ENCODE results near the gene ADD1. TPM values are rescaled to one million over a fixed set of nuclear protein-coding genes. Genes with fewer than 3 reads are reported as not detected.
A peak's percentile ranks its signal among the peaks of the same experiment; 100 is the strongest.

Gene ADD1
- total and polyA plus RNA-seq, 2 of the 13 experiments (the other 11 are each of a cell fraction or from before 2014, with no cell fraction given), result 73.9 to 122 TPM

DNA sequence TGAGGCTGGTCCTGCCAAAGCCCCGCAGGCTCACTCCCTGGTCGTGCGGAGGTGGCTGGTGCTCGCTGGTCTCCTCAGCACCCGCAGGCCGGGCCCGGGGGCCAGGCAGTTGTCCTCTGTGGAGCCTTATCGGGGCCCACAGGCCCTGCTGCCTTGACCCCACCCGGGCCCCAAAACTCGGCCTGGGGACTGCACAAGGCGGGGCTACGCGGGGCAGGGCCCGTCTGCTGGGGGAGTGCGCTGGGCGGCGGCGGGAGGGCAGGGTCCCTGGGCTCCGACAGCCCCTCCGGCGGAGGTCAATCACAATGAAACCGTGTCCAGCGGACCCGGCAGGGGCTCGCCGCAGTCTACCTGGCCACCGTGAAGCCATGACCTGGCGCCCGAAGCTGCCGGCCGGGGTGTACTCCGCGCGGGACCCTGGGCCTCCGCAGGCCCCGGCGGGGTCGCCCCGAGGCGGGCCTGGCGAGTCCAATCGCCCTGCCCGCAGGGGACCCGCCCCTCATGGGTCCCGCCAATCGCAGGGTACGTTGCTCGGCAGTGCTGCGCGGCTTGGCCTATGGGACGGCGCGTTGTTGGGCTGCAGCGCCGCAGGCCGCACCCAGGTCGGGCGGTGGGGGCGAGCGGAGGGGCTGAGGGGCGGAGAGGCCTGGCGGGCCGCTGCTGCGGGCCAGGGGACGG is at the start of gene ADD1 (continued):
- TF ChIP-seq, protein P1, sequence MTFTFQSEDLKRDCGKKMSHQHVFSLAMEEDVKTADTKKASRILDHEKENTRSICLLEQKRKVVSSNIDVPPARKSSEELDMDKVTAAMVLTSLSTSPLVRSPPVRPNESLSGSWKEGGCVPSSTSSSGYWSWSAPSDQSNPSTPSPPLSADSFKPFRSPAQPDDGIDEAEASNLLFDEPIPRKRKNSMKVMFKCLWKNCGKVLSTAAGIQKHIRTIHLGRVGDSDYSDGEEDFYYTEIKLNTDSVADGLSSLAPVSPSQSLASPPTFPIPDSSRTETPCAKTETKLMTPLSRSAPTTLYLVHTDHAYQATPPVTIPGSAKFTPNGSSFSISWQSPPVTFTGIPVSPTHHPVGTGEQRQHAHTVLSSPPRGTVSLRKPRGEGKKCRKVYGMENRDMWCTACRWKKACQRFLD (CRISPR knock-in tag; IDR thresholded peaks at IDR 0.05; ENCODE audit: borderline replicate concordance), result 0 out of 2 replicates have a peak, but pooled peaks have one; percentile 35
- TF ChIP-seq ZNF253 (CRISPR knock-in tag; IDR thresholded peaks at IDR 0.05; ENCODE audit: borderline replicate concordance) (no peak), ZNF768 (CRISPR knock-in tag; IDR thresholded peaks at IDR 0.05) (peak; percentile 52), CBFB (CRISPR knock-in tag; IDR thresholded peaks at IDR 0.05) (0 out of 2 replicates have a peak, but pooled peaks have one; percentile 42), POLR2AphosphoS5 (IDR thresholded peaks at IDR 0.05; ENCODE audit: low read depth, low read length) (peak; percentile 62), ZIK1 (CRISPR knock-in tag; IDR thresholded peaks at IDR 0.05; ENCODE audit: borderline replicate concordance, low read depth) (peak; percentile 84; the same call in 1 of the 2 replicates), MAZ (IDR thresholded peaks at IDR 0.05; ENCODE audit: borderline replicate concordance, low read depth, low read length) (peak; percentile 97), MAZ (CRISPR knock-in tag; IDR thresholded peaks at IDR 0.05; ENCODE audit: low read depth) (peak; percentile 87), ELF1 (CRISPR knock-in tag; IDR thresholded peaks at IDR 0.05) (no peak), ZKSCAN8 (CRISPR knock-in tag; IDR thresholded peaks at IDR 0.05; ENCODE audit: borderline replicate concordance) (no peak), CHD2 (IDR thresholded peaks at IDR 0.05; ENCODE audit: low read depth, low read length) (peak; percentile 50), RARA (CRISPR knock-in tag; IDR thresholded peaks at IDR 0.05) (0 out of 2 replicates have a peak, but pooled peaks have one; percentile 39)
- TF ChIP-seq, protein P2, sequence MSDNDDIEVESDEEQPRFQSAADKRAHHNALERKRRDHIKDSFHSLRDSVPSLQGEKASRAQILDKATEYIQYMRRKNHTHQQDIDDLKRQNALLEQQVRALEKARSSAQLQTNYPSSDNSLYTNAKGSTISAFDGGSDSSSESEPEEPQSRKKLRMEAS (IDR thresholded peaks at IDR 0.05), result peak; percentile 55; the same call in 1 of the 2 replicates
- TF ChIP-seq, protein P3, sequence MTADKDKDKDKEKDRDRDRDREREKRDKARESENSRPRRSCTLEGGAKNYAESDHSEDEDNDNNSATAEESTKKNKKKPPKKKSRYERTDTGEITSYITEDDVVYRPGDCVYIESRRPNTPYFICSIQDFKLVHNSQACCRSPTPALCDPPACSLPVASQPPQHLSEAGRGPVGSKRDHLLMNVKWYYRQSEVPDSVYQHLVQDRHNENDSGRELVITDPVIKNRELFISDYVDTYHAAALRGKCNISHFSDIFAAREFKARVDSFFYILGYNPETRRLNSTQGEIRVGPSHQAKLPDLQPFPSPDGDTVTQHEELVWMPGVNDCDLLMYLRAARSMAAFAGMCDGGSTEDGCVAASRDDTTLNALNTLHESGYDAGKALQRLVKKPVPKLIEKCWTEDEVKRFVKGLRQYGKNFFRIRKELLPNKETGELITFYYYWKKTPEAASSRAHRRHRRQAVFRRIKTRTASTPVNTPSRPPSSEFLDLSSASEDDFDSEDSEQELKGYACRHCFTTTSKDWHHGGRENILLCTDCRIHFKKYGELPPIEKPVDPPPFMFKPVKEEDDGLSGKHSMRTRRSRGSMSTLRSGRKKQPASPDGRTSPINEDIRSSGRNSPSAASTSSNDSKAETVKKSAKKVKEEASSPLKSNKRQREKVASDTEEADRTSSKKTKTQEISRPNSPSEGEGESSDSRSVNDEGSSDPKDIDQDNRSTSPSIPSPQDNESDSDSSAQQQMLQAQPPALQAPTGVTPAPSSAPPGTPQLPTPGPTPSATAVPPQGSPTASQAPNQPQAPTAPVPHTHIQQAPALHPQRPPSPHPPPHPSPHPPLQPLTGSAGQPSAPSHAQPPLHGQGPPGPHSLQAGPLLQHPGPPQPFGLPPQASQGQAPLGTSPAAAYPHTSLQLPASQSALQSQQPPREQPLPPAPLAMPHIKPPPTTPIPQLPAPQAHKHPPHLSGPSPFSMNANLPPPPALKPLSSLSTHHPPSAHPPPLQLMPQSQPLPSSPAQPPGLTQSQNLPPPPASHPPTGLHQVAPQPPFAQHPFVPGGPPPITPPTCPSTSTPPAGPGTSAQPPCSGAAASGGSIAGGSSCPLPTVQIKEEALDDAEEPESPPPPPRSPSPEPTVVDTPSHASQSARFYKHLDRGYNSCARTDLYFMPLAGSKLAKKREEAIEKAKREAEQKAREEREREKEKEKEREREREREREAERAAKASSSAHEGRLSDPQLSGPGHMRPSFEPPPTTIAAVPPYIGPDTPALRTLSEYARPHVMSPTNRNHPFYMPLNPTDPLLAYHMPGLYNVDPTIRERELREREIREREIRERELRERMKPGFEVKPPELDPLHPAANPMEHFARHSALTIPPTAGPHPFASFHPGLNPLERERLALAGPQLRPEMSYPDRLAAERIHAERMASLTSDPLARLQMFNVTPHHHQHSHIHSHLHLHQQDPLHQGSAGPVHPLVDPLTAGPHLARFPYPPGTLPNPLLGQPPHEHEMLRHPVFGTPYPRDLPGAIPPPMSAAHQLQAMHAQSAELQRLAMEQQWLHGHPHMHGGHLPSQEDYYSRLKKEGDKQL (CRISPR knock-in tag; IDR thresholded peaks at IDR 0.05; ENCODE audit: low read depth), result no peak
- TF ChIP-seq, protein P4, sequence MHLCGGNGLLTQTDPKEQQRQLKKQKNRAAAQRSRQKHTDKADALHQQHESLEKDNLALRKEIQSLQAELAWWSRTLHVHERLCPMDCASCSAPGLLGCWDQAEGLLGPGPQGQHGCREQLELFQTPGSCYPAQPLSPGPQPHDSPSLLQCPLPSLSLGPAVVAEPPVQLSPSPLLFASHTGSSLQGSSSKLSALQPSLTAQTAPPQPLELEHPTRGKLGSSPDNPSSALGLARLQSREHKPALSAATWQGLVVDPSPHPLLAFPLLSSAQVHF (CRISPR knock-in tag; IDR thresholded peaks at IDR 0.05), result no peak
- TF ChIP-seq, protein P5, sequence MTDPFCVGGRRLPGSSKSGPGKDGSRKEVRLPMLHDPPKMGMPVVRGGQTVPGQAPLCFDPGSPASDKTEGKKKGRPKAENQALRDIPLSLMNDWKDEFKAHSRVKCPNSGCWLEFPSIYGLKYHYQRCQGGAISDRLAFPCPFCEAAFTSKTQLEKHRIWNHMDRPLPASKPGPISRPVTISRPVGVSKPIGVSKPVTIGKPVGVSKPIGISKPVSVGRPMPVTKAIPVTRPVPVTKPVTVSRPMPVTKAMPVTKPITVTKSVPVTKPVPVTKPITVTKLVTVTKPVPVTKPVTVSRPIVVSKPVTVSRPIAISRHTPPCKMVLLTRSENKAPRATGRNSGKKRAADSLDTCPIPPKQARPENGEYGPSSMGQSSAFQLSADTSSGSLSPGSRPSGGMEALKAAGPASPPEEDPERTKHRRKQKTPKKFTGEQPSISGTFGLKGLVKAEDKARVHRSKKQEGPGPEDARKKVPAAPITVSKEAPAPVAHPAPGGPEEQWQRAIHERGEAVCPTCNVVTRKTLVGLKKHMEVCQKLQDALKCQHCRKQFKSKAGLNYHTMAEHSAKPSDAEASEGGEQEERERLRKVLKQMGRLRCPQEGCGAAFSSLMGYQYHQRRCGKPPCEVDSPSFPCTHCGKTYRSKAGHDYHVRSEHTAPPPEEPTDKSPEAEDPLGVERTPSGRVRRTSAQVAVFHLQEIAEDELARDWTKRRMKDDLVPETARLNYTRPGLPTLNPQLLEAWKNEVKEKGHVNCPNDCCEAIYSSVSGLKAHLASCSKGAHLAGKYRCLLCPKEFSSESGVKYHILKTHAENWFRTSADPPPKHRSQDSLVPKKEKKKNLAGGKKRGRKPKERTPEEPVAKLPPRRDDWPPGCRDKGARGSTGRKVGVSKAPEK (CRISPR knock-in tag; IDR thresholded peaks at IDR 0.05; ENCODE audit: borderline replicate concordance), result no peak
